Skeletal muscle tissue (tissue), 4 donors: ENCODE measurements around the gene VAV2. TPM values are rescaled to one million over a fixed set of nuclear protein-coding genes. Genes with fewer than 3 reads are reported as not detected.
"Not testable (repeated sequence)": the region's sequence is repeated elsewhere in the genome, so short reads cannot be mapped to it uniquely, and the experiment has no call there.

Source experiments
- H3K27ac ChIP-seq: one replicate; pipeline ENCODE4 v1.7.0; 2013; ENCODE audit warnings: mild to moderate bottlenecking, low read depth, low read length, inconsistent platforms
- H3K27me3 ChIP-seq, 3 donors: one replicate each; pipeline ENCODE4 v1.7.0; 2013; ENCODE audit warnings: low read length in 3 of 3; ENCODE audit not compliant: control insufficient read depth in 3 of 3, insufficient read depth in 3 of 3
- H3K36me3 ChIP-seq, 3 donors: one replicate each; pipeline ENCODE4 v1.7.0; 2013; ENCODE audit warnings: low read length in 3 of 3; ENCODE audit not compliant: control insufficient read depth in 3 of 3, insufficient read depth in 3 of 3
- H3K4me1 ChIP-seq, 3 donors: one replicate each; pipeline ENCODE4 v1.7.0; 2013; ENCODE audit warnings: low read length in 3 of 3, mild to moderate bottlenecking in 3 of 3; ENCODE audit not compliant: control insufficient read depth in 3 of 3, insufficient read depth in 3 of 3
- H3K4me3 ChIP-seq, 3 donors: one replicate each; pipeline ENCODE4 v1.7.0; 2013; ENCODE audit warnings: low read length in 3 of 3
- H3K9ac ChIP-seq, 3 donors: one replicate each; pipeline ENCODE4 v1.7.0; 2013; ENCODE audit warnings: low read length in 3 of 3, mild to moderate bottlenecking in 3 of 3, moderate library complexity in 2 of 3, low read depth in 1 of 3
- H3K9me3 ChIP-seq, 3 donors: one replicate each; pipeline ENCODE4 v1.7.0; 2013; ENCODE audit warnings: low read length in 3 of 3; ENCODE audit not compliant: control insufficient read depth in 3 of 3
- total RNA-seq: library from RNA; depleted of rRNA; stranded (reverse); fragments of >200 nt; gene quantifications from one replicate; pipeline ENCODE4 v1.2.3, GENCODE V29; 2014
- donor health status: Osteomylitis.

VAV2 gene
- total RNA-seq, 1 donor from 2014 or later = 9.9 TPM

DNA sequence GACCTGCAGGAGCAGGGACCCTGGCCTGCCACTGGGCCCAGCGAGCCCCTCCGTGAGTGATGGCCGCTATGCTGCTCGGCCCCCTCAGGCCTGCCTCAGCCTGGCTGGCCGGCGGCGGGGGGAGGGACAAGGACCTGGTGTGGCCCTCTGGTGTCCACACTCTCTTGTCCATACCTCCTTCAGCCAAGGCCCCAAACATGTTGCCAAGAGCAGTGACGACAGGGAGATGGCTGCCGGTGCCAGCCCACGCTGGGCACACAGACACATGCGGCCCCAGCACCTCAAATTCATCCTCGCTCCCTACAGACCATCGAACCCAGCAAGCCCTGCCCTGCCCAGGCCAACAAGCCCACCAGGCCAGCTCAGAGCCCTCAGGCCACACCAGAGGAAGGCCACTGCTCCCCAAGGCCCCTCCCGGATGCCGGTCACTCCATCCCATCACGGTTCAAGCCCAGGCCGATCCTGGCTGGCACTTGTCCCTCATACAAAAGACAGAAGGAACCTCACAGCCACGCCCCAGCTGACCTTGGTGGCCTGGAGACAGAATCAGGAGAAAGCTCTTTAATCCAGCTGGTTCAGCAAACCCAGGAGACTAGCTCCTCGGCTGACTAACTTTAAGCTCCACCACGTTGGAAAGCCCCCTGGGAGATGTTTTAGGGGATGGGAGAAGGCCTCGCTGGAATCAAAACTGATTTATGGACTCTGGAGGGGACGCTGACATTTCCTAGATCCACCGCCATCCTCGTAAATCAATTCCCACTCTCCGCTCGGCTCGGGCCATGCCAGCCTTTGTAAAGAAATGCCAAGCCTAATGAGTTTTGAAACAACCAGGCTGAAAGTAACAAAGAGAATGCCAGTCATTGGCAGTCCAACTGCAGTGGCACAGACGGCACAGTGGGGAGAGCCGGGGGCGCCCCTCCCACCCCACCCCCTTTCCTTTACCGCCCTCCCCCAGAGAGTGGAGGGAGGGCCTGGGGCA, 84.9 kb downstream of the VAV2 start:
- H3K9me3 ChIP-seq = no peaks in the 10 kb centered on the region
- no peak overlapping the region for H3K27ac ChIP-seq
- H3K4me3 ChIP-seq = no peak overlapping the region
- H3K9ac ChIP-seq = no peak overlapping the region
- H3K36me3 ChIP-seq = no peaks in the 10 kb centered on the region
- peaks cover 0 to 13% (median 3%) of the 10 kb centered on the region in 3 donors for H3K27me3 ChIP-seq
- peaks cover 0 to 3% (median 0%) of the 10 kb centered on the region in 3 donors for H3K4me1 ChIP-seq

DNA sequence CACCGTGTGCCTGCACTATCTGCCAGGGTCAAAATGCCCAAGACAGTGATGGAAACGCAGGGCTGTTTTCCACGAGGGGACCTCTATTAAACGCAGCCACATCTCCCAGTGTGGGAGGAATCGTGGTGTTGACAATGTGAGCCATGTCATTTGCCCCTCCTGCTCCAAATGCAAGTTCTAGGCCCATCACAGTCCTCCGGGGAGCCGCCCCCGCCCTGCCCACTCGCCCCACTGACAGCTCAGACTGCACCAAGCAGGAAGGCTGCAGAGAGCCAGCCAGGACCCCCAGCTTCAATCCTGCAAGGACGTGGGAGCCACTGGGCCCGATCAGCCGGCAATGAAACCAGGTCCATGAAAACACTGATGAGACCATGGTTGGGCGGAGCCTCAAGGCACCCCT, 85.9 kb downstream of the VAV2 start:
- no peaks in the 10 kb centered on the region for H3K36me3 ChIP-seq
- H3K4me3 ChIP-seq = no peak overlapping the region
- H3K27ac ChIP-seq = no peak overlapping the region
- no peak overlapping the region for H3K9ac ChIP-seq
- no peaks in the 10 kb centered on the region for H3K9me3 ChIP-seq
- H3K4me1 ChIP-seq = peaks cover 0 to 3% (median 0%) of the 10 kb centered on the region in 3 donors
- peaks cover 0 to 13% (median 3%) of the 10 kb centered on the region in 3 donors for H3K27me3 ChIP-seq

GRCh38 chr9:133905493-133905892, 86.6 kb downstream of the VAV2 start:
- Histone ChIP-seq H3K4me1 (peaks cover 0 to 3% (median 0%) of the 10 kb centered on the region in 3 donors), H3K4me3 (no peak overlapping the region), H3K27ac (no peak overlapping the region), H3K9me3 (no peaks in the 10 kb centered on the region), H3K9ac (no peak overlapping the region), H3K36me3 (no peaks in the 10 kb centered on the region), H3K27me3 (peaks cover 0 to 13% (median 3%) of the 10 kb centered on the region in 3 donors)

GRCh38 chr9:133904346-133905090, 87.6 kb downstream of the VAV2 start:
- Histone ChIP-seq H3K36me3 (no peaks in the 10 kb centered on the region), H3K4me3 (no peak overlapping the region), H3K9me3 (no peaks in the 10 kb centered on the region), H3K9ac (no peak overlapping the region), H3K27me3 (peaks cover 0 to 10% (median 3%) of the 10 kb centered on the region in 3 donors), H3K4me1 (peaks cover 0 to 3% (median 0%) of the 10 kb centered on the region in 3 donors), H3K27ac (no peak overlapping the region)

DNA sequence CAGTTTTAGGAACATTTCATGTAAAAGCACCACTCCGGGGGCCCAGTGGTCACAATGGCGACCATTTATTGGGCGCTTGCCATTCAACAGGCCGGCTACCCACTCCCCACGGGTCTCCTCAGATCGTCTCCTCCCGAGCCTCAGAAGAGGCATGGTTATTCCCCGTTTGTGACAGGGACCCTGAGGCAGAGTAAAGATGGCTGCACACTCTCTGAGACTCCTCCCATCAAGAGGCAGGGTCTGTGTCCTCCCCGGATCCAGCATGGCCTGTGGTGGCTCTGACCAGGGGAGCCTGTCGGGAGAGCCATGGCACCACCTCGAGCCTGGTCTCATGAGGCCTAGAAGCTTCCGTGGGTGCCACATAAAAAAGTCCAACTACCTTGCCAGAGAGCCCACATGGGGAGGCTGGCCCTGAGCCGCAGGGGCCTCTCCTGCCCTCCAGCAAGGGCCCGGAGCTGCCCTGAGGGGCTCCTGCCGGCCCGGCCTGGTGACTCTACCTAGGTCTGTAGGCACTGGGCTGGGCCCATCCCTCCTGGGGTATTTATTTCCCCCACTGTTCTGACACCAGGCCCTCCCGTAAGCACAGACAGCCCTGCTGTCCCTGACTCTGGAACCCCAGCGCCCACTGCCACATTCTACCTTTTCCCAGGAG, 90.8 kb downstream of the VAV2 start:
- Histone ChIP-seq H3K27me3 (peaks cover 0 to 3% (median 2%) of the 10 kb centered on the region in 3 donors), H3K9ac (no peak overlapping the region), H3K27ac (no peak overlapping the region), H3K4me3 (no peak overlapping the region), H3K4me1 (peaks cover 0 to 5% (median 0%) of the 10 kb centered on the region in 3 donors), H3K9me3 (no peaks in the 10 kb centered on the region), H3K36me3 (no peaks in the 10 kb centered on the region)

- Histone ChIP-seq H3K9ac (no peak overlapping the region), H3K27me3 (no peaks in the 10 kb centered on the region), H3K4me3 (no peak overlapping the region), H3K36me3 (no peaks in the 10 kb centered on the region), H3K9me3 (no peaks in the 10 kb centered on the region), H3K27ac (no peak overlapping the region), H3K4me1 (peaks cover 0 to 5% (median 0%) of the 10 kb centered on the region in 3 donors)
Observed at GRCh38 chr9:133897675-133898074, 94.4 kb downstream of the VAV2 start.

DNA sequence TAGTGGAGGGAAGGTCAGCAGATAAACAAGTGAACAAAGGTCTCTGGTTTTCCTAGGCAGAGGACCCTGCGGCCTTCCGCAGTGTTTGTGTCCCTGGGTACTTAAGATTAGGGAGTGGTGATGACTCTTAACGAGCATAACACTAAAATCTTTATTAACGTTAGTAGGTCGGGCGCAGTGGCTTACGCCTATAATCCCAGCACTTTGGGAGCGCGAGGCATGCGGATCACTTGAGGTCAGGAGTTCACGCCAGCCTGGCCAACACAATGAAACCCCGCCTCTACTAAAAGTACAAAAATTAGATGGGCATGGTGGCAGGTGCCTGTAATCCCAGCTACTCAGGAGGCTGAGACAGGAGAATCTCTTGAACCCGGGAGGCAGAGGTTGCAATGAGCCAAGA, 96.1 kb downstream of the VAV2 start:
- not testable (repeated sequence) for H3K4me1 ChIP-seq, H3K36me3 ChIP-seq, H3K9ac ChIP-seq, H3K4me3 ChIP-seq, H3K27me3 ChIP-seq, H3K27ac ChIP-seq, H3K9me3 ChIP-seq

DNA sequence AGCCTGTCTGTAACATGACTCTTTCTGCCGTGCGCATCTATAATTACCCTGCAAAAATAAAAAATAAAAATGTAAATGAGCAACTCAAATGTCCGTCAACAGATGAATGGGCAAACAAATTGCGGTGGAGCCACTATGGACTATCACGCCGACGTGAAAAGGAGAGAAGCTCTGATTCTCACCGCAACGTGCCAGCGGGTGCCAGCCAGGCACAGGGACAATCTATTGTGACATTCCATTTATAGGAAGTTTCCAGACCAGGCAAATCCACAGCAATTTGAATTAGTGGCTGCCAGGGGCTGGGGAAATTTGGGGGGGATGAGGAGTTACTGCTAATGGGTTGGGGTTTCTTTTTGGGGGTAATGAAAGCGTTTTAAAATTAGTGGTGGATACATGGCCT, 96.8 kb downstream of the VAV2 start:
- Histone ChIP-seq H3K36me3 (no peaks in the 10 kb centered on the region), H3K4me3 (no peak overlapping the region), H3K27ac (no peak overlapping the region), H3K9me3 (no peaks in the 10 kb centered on the region), H3K4me1 (peaks cover 0 to 5% (median 0%) of the 10 kb centered on the region in 3 donors), H3K27me3 (no peaks in the 10 kb centered on the region), H3K9ac (no peak overlapping the region)

DNA sequence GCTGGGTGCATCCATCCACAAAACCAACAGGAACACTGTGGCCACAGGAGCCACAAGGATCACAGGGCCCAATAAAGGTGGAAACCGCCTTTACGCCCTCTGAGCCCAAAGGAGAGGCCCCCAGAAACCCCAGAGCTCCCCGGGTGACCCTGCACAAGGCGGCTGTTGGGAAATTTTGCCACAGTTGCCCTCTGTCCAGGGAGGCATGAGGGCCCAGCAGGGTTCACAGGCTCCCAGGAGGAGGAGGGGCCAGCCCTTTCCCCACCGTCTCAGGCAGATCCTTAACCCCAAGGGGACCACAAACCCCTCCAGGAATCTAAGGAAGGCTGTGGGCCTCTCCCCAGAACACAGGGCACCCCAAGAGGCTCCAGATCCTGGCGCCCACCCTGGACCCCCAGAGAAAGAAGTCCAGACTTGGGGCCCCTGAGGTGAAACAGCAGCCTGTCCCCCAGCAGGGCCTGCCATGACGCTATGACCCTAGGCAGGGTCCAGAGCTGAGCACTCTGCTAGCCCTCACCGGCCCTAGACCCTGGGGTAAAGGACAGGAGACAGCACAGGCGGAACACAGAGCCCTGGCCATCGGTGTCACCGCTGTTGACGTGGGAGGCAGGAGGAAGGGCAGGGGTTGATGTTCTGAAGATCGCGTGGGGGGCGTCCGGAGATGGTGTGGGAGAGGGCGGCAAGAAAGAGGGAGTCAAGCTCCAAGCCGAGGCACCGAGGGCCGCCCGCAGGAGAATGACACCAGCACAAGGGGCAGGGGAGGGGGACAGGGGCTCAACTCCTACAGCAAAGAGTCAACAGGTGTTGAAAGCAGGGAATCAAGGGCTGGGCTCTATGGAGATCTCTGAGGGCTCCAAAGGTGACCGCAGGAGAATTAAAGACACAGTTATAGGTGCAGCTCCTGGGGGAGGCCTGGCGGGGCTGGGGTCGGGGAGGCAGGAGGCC, 97.5 kb downstream of the VAV2 start:
- H3K9ac ChIP-seq = no peak overlapping the region
- H3K9me3 ChIP-seq = no peaks in the 10 kb centered on the region
- peaks cover 0 to 7% (median 0%) of the 10 kb centered on the region in 3 donors for H3K4me1 ChIP-seq
- peaks cover 2 to 5% (median 3%) of the 10 kb centered on the region in 3 donors for H3K27me3 ChIP-seq
- no peak overlapping the region for H3K4me3 ChIP-seq
- no peaks in the 10 kb centered on the region for H3K36me3 ChIP-seq
- H3K27ac ChIP-seq = no peak overlapping the region
